ENCODE data around the gene MED13L.

MED13L gene

GRCh38 chr12:115968211-115968610, 309.3 kb downstream of the MED13L start:
- no peak for DNase-seq (ENCODE audit: extremely low read depth, low read depth)
- TF ChIP-seq CTCF (IDR thresholded peaks at IDR 0.05; ENCODE audit: low read depth, low read length) = no peak

- no peak for TF ChIP-seq CTCF (IDR thresholded peaks at IDR 0.05; ENCODE audit: low read depth, low read length)
- DNase-seq (ENCODE audit: extremely low read depth, low read depth) = no peak
These were observed 311.1 kb downstream of the MED13L start for GRCh38 chr12:115966376-115966775.

- DNase-seq (ENCODE audit: extremely low read depth, low read depth) = no peak
- no peak for TF ChIP-seq CTCF (IDR thresholded peaks at IDR 0.05; ENCODE audit: low read depth, low read length)
These were observed 312.9 kb downstream of the MED13L start for GRCh38 chr12:115964626-115965025.

- TF ChIP-seq CTCF (IDR thresholded peaks at IDR 0.05; ENCODE audit: low read depth, low read length) = no peak
- DNase-seq (ENCODE audit: extremely low read depth, low read depth) = no peak
These were observed 313.3 kb downstream of the MED13L start for GRCh38 chr12:115964214-115964613.

GRCh38 chr12:115962216-115962615, 315.3 kb downstream of the MED13L start:
- TF ChIP-seq CTCF (IDR thresholded peaks at IDR 0.05; ENCODE audit: low read depth, low read length) = no peak
- no peak for DNase-seq (ENCODE audit: extremely low read depth, low read depth)

- no peak for DNase-seq (ENCODE audit: extremely low read depth, low read depth)
- TF ChIP-seq CTCF (IDR thresholded peaks at IDR 0.05; ENCODE audit: low read depth, low read length) = no peak
These were observed 316.4 kb downstream of the MED13L start for GRCh38 chr12:115960868-115961802.

GRCh38 chr12:115957686-115958290, 319.7 kb downstream of the MED13L start:
- DNase-seq (ENCODE audit: extremely low read depth, low read depth) = no peak
- no peak for TF ChIP-seq CTCF (IDR thresholded peaks at IDR 0.05; ENCODE audit: low read depth, low read length)
